ENCODE data around the gene FAM151A.
A peak's percentile ranks its signal among the peaks of the same experiment; 100 is the strongest.

Gene FAM151A

GRCh38 chr1:54627196-54627595 is 3.9 kb upstream of the FAM151A start:
- TF ChIP-seq CTCF (IDR thresholded peaks at IDR 0.05; ENCODE audit: insufficient read depth, low read depth, low read length, missing control alignments): no peak
- no peak overlapping the region for H3K4me3 ChIP-seq (ENCODE audit: low read length)
- no peak for DNase-seq (ENCODE audit: low read depth)

GRCh38 chr1:54624466-54625464 is 1.4 kb upstream of the FAM151A start:
- no peak for DNase-seq (ENCODE audit: low read depth)
- TF ChIP-seq CTCF (IDR thresholded peaks at IDR 0.05; ENCODE audit: insufficient read depth, low read depth, low read length, missing control alignments): no peak
- no peak overlapping the region for H3K4me3 ChIP-seq (ENCODE audit: low read length)

GRCh38 chr1:54619749-54620148 is 3.6 kb downstream of the FAM151A start:
- no peak for DNase-seq (ENCODE audit: low read depth)
- TF ChIP-seq CTCF (IDR thresholded peaks at IDR 0.05; ENCODE audit: insufficient read depth, low read depth, low read length, missing control alignments): no peak

GRCh38 chr1:54615531-54616279 is 7.6 kb downstream of the FAM151A start:
- peak; percentile 89 for DNase-seq (ENCODE audit: low read depth)
- no peak overlapping the region for H3K4me3 ChIP-seq (ENCODE audit: low read length)

More at GRCh38 chr1:54619749-54620148, 3.6 kb downstream of the FAM151A start:
- no peak overlapping the region for H3K4me3 ChIP-seq (ENCODE audit: low read length)

GRCh38 chr1:54614563-54614962 is 8.8 kb downstream of the FAM151A start:
- no peak overlapping the region for H3K4me3 ChIP-seq (ENCODE audit: low read length)
- no peak for DNase-seq (ENCODE audit: low read depth)
- TF ChIP-seq CTCF (IDR thresholded peaks at IDR 0.05; ENCODE audit: insufficient read depth, low read depth, low read length, missing control alignments): no peak

More at GRCh38 chr1:54615531-54616279, 7.6 kb downstream of the FAM151A start:
- no peak for TF ChIP-seq CTCF (IDR thresholded peaks at IDR 0.05; ENCODE audit: insufficient read depth, low read depth, low read length, missing control alignments)

- no peak overlapping the region for H3K4me3 ChIP-seq (ENCODE audit: low read length)
Observed at GRCh38 chr1:54614024-54614423, 9.3 kb downstream of the FAM151A start.

More at GRCh38 chr1:54614024-54614423, 9.3 kb downstream of the FAM151A start:
- no peak for DNase-seq (ENCODE audit: low read depth)
- no peak for TF ChIP-seq CTCF (IDR thresholded peaks at IDR 0.05; ENCODE audit: insufficient read depth, low read depth, low read length, missing control alignments)
